GM21360 (cell line): ENCODE data around the gene MITD1.
"Not testable (repeated sequence)": the region's sequence is repeated elsewhere in the genome, so short reads cannot be mapped to it uniquely, and the experiment has no call there.

Source experiments
- ATAC-seq: cut with Tn5 transposase; IDR thresholded peaks from one replicate; pipeline ENCODE4 v1.9.1; 2021; ENCODE audit warnings: mild to moderate bottlenecking, moderate library complexity; ENCODE audit not compliant: unreplicated experiment

Gene MITD1

DNA sequence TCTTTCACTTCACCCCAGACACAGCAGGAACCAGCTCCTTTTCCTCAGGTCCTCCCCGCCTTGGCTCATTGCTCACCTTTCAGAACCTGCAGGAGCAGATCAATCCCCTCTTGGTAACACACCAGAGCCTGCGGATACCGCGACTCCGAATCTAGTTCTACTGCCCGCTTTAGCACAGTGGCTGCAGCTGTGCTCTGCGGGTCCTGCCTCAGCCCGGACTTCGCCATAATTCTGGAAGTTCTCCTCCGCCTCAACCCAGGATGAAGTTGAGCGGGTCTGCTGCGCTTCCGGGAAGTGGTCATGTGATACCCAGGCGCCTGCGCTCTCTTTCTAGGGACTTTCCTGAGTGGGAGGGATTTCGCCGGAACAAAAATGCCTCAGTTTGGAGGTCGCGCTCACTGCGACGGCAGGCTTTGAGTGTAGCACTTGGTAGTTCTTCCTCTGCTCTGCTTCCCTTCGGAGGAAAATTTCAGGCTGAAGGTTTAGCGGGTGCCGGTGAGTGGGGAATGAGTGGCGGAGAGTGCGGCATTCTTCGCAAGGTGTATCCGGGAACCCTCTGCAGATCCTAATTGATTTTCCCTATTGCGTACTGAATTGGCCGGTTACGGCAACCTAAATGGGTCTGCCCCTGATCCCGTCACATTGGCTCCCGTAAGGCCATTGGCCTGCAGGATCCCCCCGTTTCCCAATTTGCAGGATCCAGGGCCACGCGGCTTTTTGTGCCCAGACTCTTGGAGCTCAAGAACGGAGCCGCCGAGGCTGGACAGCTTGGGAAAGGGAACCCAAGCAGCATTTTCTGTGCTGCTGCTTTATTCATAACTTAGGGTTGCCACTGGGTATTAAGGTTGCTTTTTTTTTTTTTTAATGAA, at the start of gene MITD1, which contains the start of gene MRPL30:
TSS of gene MITD1 (minus strand) at position 304 of the 869 bp plus-strand sequence. CDS start at position 227, 77 bp downstream.
TSS of gene MRPL30 (plus strand) at position 430 of the 869 bp plus-strand sequence. CDS start 5,020 bp downstream, outside the sequence.
- peak; percentile 87 for ATAC-seq

DNA sequence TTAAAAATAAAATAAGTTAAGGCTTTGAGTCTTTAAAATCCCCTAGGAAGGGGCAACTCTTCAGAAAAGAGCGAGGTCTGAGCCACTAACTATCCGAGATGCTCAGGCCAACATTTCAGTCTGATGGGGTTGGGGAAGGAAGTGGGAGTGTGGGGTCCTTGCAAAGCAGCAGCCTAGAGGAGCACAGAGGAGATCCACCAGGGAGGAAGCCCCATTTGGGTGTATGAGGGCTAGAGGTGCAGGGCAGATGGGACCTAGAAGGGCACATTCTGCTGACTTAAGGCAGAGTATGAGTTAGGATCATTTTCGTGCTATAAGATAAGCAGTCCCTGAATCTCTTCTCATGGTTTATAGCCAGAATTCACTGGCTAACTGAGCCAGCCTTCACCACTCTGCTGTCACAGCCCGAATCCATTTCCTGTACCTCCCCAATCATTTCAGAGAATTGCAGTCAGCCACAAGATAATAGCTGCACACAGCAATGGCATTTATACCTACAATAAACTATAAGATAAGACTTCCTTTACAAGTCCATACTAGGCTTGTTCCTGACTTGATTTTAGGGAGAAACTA, 37.2 kb upstream of the MITD1 start:
- no peak for ATAC-seq

DNA sequence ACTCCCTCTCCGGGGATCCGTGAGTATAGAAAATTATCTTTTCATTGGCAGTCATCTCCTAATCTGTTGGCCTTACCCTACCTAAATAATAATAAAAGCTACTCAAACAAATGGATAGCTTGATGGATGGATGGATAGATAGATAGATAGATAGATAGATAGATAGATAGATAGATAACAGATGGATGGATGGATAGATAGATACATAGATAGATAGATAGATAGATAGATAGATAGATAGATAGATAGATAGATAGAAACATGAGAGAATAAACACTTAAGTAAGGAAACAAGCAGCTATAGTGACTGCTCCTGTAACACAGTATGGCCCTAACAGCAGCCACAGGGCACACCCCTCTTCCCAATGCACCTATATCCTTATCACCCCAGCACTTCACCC, 35.2 kb upstream of the MITD1 start:
- no peak for ATAC-seq

DNA sequence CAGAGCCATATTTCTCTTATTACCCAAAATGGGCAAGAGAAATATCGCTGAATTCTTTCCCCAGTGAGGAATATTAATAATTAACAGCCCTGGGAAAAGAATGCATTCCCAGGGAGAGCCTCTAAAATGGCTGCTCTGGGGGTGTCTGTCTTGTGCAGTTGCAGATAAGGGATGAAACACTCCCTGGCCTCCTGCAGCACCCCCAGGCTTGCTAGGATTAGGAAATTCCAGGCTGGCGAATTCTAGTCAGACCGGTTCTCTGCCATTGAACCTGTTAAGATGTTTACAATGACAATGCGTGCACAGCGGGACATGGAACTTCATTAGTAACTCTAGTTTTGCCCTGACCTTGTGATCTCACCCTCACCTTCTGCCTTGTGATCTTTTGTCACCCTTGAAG, 24.6 kb upstream of the MITD1 start:
- ATAC-seq, result no peak

- ATAC-seq, result no peak
These were observed 21.3 kb upstream of the MITD1 start for GRCh38 chr2:99201959-99202678.

- ATAC-seq, result no peak
These were observed 19.4 kb upstream of the MITD1 start for GRCh38 chr2:99200076-99200800.

DNA sequence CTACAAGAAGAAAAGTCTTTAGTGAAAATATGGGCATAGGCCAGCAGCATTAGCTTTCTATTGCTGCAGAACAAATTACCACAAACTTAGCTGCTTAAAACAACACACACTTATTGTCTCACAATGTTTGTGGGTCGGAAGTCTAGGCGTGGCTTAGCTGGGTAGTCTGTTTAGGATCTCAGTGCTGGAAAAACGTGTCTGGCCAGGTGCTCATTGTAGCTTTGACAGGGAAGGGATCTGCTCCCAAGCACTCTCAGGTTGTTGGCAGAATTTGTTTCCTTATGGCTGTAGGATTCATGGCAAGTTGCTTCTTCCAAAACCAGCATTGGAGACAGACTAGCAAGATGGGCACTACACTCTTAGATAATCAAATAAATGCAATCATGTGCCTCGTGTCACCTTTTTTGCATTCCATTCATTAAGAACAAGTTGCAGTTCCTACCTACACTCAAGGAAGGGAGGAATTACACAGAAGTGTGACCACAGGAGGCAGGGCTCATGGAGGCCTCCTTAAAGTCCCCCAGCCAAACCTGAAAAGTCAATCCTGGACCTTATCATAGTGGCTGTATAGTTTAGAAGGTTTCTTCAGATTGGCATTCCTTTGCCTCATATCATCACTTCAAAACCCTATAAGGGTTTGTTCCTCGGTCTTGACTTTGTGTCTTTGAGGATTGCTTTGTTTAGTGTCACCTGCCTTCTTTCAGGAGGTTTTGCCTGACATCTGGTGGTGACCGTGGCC, 17.4 kb upstream of the MITD1 start:
- ATAC-seq, result no peak

- not testable (repeated sequence) for ATAC-seq
These were observed 11.5 kb upstream of the MITD1 start for GRCh38 chr2:99192364-99192763.

GRCh38 chr2:99190548-99190947, 9.7 kb upstream of the MITD1 start:
- no peak for ATAC-seq

DNA sequence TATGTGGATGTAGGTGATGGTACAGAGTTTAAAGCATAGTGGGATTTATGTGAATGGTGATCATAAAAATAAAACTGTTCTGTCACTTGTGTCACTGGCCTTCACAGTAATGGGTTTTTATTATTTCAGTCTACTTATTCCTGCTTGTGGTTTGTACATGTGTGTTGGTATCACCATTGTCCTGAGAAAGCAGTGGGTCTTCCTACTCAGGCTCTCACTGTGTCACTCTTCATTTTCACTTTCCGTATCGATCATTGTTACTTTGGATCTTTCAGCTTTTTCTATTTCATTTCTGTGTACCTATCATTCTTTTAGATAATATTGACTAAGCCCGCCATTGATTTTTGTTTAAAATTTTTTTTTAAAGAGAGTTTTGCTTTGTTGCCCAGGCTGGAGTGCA, 7.5 kb upstream of the MITD1 start:
- ATAC-seq, result no peak

- no peak for ATAC-seq
These were observed 6.2 kb upstream of the MITD1 start for GRCh38 chr2:99187011-99187410.

DNA sequence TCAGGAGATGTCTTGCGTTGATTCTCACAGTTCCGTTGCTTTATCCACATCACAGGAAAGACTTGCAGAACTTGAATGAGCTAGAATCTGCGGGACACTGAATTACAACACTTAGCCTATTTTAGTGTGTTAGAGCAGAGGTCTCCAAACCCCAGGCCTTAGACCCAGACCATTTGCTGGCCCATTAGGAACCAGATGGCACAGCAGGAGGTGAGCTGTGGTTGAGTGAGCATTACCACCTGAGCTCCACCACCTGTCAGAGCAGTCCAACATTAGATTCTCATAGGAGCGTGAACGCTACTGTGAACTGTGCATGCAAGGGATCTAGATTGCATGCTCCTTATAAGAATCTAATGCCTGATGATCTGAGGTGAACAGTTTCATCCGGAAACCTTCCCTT, 4.0 kb upstream of the MITD1 start:
- ATAC-seq, result no peak

- no peak for ATAC-seq
These were observed 2.2 kb upstream of the MITD1 start for GRCh38 chr2:99183025-99183424.

DNA sequence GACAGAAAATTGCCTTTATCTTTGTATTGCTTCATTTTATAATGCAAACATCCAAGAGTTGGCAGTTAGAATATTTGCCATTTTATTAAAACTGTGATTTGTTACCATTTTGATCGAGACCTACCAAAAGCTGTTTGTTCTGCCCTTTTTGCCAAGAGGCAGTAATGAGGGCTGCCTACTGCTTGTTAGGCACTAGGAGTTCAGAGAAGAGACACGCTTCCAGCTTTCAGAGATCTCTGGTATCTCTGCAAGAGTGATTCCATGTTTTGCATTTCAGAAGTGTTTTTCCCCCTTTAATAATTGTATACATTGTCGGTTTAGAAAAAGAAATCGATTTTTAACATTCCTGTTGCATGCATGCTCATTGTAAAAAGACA, 754 bp upstream of the MITD1 start:
- no peak for ATAC-seq

DNA sequence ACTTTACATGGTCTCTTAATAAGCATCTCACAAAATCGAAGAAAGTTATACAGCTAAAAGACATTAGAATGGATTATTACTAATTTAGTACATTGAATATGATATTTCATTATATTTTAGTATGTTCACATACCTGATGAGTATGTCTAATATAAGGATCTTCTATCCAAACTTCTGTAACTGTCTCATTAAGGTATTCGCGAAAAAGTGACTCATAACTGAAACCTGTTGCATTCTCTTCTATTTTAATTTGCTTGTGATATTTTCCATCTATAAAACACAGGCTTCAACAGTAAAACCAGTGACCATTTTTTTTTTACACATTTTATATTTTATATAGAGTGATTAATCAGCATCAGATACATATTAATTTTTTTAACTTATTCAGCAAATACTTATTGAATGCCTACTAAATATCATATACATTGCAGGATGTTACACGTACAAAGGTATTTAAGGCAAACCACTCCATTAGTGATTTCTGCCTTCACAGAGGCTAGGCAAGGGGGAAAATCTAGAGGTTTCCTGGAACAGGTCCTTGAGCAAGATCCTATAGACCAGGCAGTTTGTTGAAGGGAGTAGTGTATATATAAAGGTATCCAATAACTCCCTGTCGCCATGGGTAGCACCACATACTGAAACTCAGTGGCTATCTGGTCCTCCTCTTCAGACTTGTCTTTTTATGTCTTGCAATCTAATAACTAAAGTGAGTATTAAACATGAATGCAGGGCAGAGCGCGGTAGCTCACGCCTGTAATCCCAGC, 9.3 kb downstream of the MITD1 start:
- no peak for ATAC-seq

GRCh38 chr2:99169534-99169933, 11.3 kb downstream of the MITD1 start:
- no peak for ATAC-seq

DNA sequence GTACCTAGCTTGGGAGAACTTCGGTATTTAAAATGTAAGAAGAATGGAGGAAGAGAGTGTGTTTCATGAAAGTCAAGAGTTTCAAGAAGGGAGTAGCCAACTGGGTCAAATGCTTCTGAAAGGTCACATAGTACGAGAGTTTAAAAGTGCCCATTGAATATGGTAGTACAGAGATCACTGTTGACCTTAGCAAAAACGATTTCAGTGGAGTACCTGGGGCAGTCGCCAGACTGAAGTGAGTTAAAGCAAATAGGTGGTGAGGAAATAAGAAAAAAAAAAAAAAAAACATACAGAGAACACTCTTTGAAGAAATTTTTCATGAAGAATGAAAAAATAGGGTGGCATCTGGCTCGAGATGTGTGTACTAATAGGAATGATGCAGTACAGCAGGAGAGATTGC, 14.6 kb downstream of the MITD1 start:
- ATAC-seq, result no peak

DNA sequence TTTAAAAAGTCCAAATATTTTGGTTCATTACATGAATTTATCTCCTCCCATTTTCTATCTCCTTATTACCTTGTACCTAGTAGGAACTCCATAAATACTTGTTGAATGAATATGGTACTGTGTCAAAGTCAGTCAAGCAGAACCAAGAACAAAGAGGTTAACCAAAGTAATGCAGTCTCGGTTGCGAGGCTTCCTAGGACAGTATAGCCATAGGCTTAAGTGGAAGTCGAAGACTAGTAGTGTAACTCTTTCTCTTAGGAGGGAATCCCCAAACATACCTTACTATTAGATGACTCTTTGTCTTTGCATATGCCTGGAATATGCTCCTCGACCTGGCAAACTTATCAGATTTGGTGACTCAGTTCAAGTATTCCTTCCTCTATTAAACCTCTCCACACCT, 21.3 kb downstream of the MITD1 start:
- no peak for ATAC-seq

- ATAC-seq, result no peak
These were observed 22.3 kb downstream of the MITD1 start for GRCh38 chr2:99158599-99158998.

DNA sequence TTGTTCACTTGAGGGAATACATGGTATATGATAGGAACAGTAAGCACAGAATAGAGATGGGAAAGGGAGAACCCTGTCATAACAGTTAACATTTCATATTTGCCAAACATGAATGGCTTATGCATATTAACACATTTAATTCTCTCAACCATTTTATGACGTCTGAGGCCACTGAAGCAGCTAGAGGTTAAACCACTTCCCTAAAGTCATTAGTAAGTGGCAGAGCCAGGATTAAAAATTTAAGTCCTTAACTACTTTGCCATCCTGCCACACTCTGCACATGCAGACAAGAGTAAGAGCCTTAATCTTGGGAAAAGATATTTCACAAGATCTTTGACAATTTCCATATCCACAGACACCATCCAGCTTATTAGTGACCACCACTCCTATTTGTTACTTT, 24.0 kb downstream of the MITD1 start:
- no peak for ATAC-seq
